Small intestine (tissue), 7 donors: ENCODE data around the gene CDC34. TPM values are rescaled to one million over a fixed set of nuclear protein-coding genes. Genes with fewer than 3 reads are reported as not detected.

Experiments
- DNase-seq, 2 donors: peaks; one replicate each; pipeline versions ENCODE4 v3.0.0 to v3.0.0-alpha.2; 2013
- FAIRE-seq: peaks from 2 replicates; lab custom pipeline; 2012; peaks lifted over from hg19 to GRCh38; lab: Jason Lieb, UNC
- H3K27ac ChIP-seq, 3 donors: one replicate each; pipeline ENCODE4 v1.5.1; 2013; ENCODE audit warnings: low read length in 2 of 3, mild to moderate bottlenecking in 2 of 3, control low read depth in 1 of 3, inconsistent platforms in 1 of 3, low read depth in 1 of 3, moderate library complexity in 1 of 3
- H3K27me3 ChIP-seq, 3 donors: one replicate each; pipeline ENCODE4 v1.6.1; 2013; ENCODE audit warnings: low read length in 3 of 3, inconsistent platforms in 1 of 3; ENCODE audit not compliant: control insufficient read depth in 3 of 3, insufficient read depth in 3 of 3
- H3K36me3 ChIP-seq, 3 donors: one replicate each; pipeline ENCODE4 v1.6.1; 2013; ENCODE audit warnings: low read length in 3 of 3, inconsistent platforms in 1 of 3, low read depth in 1 of 3, mild to moderate bottlenecking in 1 of 3, moderate library complexity in 1 of 3; ENCODE audit not compliant: control insufficient read depth in 3 of 3, insufficient read depth in 2 of 3
- H3K4me1 ChIP-seq, 3 donors: one replicate each; pipeline ENCODE4 v1.6.1; 2013; ENCODE audit warnings: low read length in 2 of 3, inconsistent platforms in 1 of 3, low read depth in 1 of 3, mild to moderate bottlenecking in 1 of 3, moderate library complexity in 1 of 3; ENCODE audit not compliant: control insufficient read depth in 3 of 3, insufficient read depth in 2 of 3
- H3K4me3 ChIP-seq, 3 donors: one replicate each; pipeline ENCODE4 v1.5.1; 2013; ENCODE audit warnings: low read length in 3 of 3, control low read depth in 1 of 3, inconsistent platforms in 1 of 3, low read depth in 1 of 3, mild to moderate bottlenecking in 1 of 3, moderate library complexity in 1 of 3
- H3K9me3 ChIP-seq, 2 donors: one replicate each; pipeline ENCODE4 v1.6.1; 2013; ENCODE audit warnings: low read depth in 1 of 2, low read length in 1 of 2; ENCODE audit not compliant: control insufficient read depth in 2 of 2, insufficient read depth in 1 of 2
- whole genome bisulfite sequencing, 3 donors: extraction: QIAGEN DNeasy Blood & Tissue Kit; methylation state at CpG; one replicate each; pipeline ENCODE4 v1.1.7; 2013; 5-methylcytosine and 5-hydroxymethylcytosine counted together
- polyA plus RNA-seq, 4 donors: library from polyadenylated mRNA; stranded (reverse) in 3 of 4; unstranded in 1 of 4; fragments of 200-250 nt in 3 of 4; fragments of 120-200 nt in 1 of 4; gene quantifications; one replicate each; pipeline versions ENCODE4 v1.2.1 to v1.2.3, GENCODE V29; 2013
- donor health status: healthy with polysubstance abuse.
- donor health status: control.
- donor health status: control.
- donor health status: Bipolar disorder and iron deficiency.
- donor health status: healthy.

Gene CDC34
- polyA plus RNA-seq, 4 donors = 58.2 to 113 (median 89.0) TPM

- H3K36me3 ChIP-seq = no peaks in the 10 kb centered on the region
- DNase-seq = no peak
- no peaks in the 10 kb centered on the region for H3K9me3 ChIP-seq
- peak within 1 kb of the TSS in 2 of 3 donors; percentile 5 to 48 for H3K4me3 ChIP-seq
- no peak within 1 kb of the TSS for H3K27ac ChIP-seq
- peaks cover 0 to 5% (median 0%) of the 10 kb centered on the region in 3 donors for H3K4me1 ChIP-seq
- WGBS, 3 donors = 1 to 3% (median 3%) methylated on average over 22 to 115 of the region's 132 CpGs
- peaks cover 4 to 67% (median 20%) of the 10 kb centered on the region in 3 donors for H3K27me3 ChIP-seq
- FAIRE-seq = no peak
These were observed 58.3 kb downstream of the CDC34 start, which contains the start of gene HCN2 for GRCh38 chr19:589693-590395. TSS of gene HCN2 (plus strand) at chr19:589881. CDS start at chr19:589946, 65 bp downstream.

- peaks cover 4 to 69% (median 20%) of the 10 kb centered on the region in 3 donors for H3K27me3 ChIP-seq
- H3K4me3 ChIP-seq = peak overlapping the region in 2 of 3 donors; percentile 5 to 48
- no peak overlapping the region for H3K27ac ChIP-seq
- WGBS, 3 donors = 0 to 2% (median 1%) methylated on average over 8 to 50 of the region's 50 CpGs
- FAIRE-seq = no peak
- peaks cover 0 to 5% (median 0%) of the 10 kb centered on the region in 3 donors for H3K4me1 ChIP-seq
- no peaks in the 10 kb centered on the region for H3K36me3 ChIP-seq
- H3K9me3 ChIP-seq = no peaks in the 10 kb centered on the region
- no peak for DNase-seq
These were observed 58.8 kb downstream of the CDC34 start for GRCh38 chr19:590396-590745.

GRCh38 chr19:590750-591098, 59.2 kb downstream of the CDC34 start:
- H3K36me3 ChIP-seq = no peaks in the 10 kb centered on the region
- peak overlapping the region in 1 of 3 donors; percentile 48 for H3K4me3 ChIP-seq
- H3K27ac ChIP-seq = no peak overlapping the region
- no peak for DNase-seq
- 0 to 14% (median 9%) methylated on average over 7 to 41 of the region's 41 CpGs for WGBS, 3 donors
- peaks cover 0 to 5% (median 0%) of the 10 kb centered on the region in 3 donors for H3K4me1 ChIP-seq
- FAIRE-seq = no peak
- no peaks in the 10 kb centered on the region for H3K9me3 ChIP-seq
- H3K27me3 ChIP-seq = peaks cover 4 to 69% (median 19%) of the 10 kb centered on the region in 3 donors

DNA sequence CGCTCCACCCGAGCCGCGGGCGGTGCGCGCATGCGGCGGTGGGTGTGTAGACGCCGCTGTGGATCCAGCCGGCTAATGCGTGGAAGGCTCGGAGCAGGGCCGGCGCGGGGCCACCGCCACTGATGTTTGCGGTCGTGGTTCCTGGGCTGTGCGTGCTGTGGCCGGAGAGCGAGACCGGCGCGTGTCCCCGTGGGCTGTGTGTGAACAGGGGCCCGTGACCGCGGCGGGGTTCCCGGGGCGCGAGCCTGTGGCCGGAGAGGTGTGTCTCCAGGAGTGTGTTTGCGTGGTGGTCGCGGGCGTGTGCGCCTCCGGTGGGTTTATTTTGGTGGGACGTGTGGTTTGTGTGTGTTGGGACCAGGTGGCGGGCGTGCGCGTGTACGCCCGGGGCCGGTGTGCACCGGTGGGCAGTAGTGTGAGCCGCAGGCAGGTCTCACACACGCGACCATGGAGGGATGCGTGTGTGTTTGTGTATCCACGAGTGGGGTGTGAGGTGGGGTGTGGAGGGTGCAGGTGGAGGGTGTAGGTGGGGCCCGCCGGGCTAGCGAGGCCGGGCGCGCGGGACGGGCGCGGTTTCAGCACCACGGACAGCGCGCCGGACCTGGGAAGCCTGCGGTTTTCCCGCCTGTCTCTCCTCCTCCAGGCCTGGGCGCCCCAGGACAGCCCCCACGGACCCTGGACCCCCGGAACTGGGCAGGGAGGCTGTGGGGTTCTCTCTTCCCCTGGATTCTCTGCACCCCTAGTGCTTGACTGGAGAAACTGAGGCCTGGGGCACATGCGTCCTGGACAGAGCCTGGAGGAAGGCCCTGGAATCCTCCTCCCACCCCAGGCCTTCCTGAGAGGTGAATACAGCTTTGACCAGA, 59.8 kb downstream of the CDC34 start:
- H3K27ac ChIP-seq = no peak overlapping the region
- H3K9me3 ChIP-seq = no peaks in the 10 kb centered on the region
- peaks cover 0 to 5% (median 0%) of the 10 kb centered on the region in 3 donors for H3K4me1 ChIP-seq
- DNase-seq = peak in 1 of 2 donors; percentile 66
- 35 to 38% (median 35%) methylated on average over 56 to 75 of the region's 75 CpGs for WGBS, 3 donors
- no peak for FAIRE-seq
- no peaks in the 10 kb centered on the region for H3K36me3 ChIP-seq
- peaks cover 4 to 66% (median 18%) of the 10 kb centered on the region in 3 donors for H3K27me3 ChIP-seq
- H3K4me3 ChIP-seq = no peak overlapping the region

Other genes starting within 250 kb of the CDC34 start
- 100 to 1,000 TPM in 2 of 4 donors, 10 to 100 TPM in 1, under 1 TPM in 1; 0.64 to 130 (median 109) TPM for gene PLPP2, start 240.4 kb upstream of the CDC34 start, polyA plus RNA-seq
- 10 to 100 TPM; 10.3 to 18.9 (median 14.4) TPM for gene MIER2, start 187.0 kb upstream of the CDC34 start, polyA plus RNA-seq
- 1 to 10 TPM in 1 of 4 donors, under 1 TPM in 2, not detected in 1; 0.27 to 3.1 (median 0.80) TPM for gene C2CD4C, start 122.6 kb upstream of the CDC34 start, polyA plus RNA-seq
- gene SHC2, start 70.7 kb upstream of the CDC34 start, polyA plus RNA-seq = 10 to 100 TPM in 3 of 4 donors, 1 to 10 TPM in 1; 7.6 to 18.9 (median 12.3) TPM
- gene MADCAM1, start 35.3 kb upstream of the CDC34 start, polyA plus RNA-seq = 10 to 100 TPM in 1 of 4 donors, 1 to 10 TPM in 2, not detected in 1; 1.1 to 11.3 (median 6.4) TPM
- gene TPGS1, start 24.3 kb upstream of the CDC34 start, polyA plus RNA-seq = 10 to 100 TPM; 17.4 to 38.4 (median 25.2) TPM
- 1 to 10 TPM in 3 of 4 donors, under 1 TPM in 1; 0.89 to 5.7 (median 1.8) TPM for gene GZMM, start 12.3 kb downstream of the CDC34 start, polyA plus RNA-seq
- 100 to 1,000 TPM; 208 to 454 (median 374) TPM for gene BSG, start 40.8 kb downstream of the CDC34 start, polyA plus RNA-seq
- gene HCN2, start 58.1 kb downstream of the CDC34 start, polyA plus RNA-seq = under 1 TPM in 2 of 4 donors, not detected in 2; 0.19 to 0.58 TPM
- gene POLRMT, start 101.8 kb downstream of the CDC34 start, polyA plus RNA-seq = 100 to 1,000 TPM in 1 of 4 donors, 10 to 100 TPM in 3; 63.0 to 153 (median 86.8) TPM
- gene FGF22, start 108.1 kb downstream of the CDC34 start, polyA plus RNA-seq = under 1 TPM in 2 of 4 donors, not detected in 2; 0.12 to 0.30 TPM
- 10 to 100 TPM; 39.2 to 60.2 (median 55.4) TPM for gene RNF126, start 131.5 kb downstream of the CDC34 start, polyA plus RNA-seq
- 10 to 100 TPM in 2 of 4 donors, 1 to 10 TPM in 2; 4.0 to 31.9 (median 17.7) TPM for gene FSTL3, start 144.6 kb downstream of the CDC34 start, polyA plus RNA-seq
- under 1 TPM in 1 of 4 donors, not detected in 3; 0.95 TPM for gene PRSS57, start 163.7 kb downstream of the CDC34 start, polyA plus RNA-seq
- gene PALM, start 177.2 kb downstream of the CDC34 start, polyA plus RNA-seq = 10 to 100 TPM; 12.4 to 37.6 (median 25.3) TPM
- gene MISP, start 219.4 kb downstream of the CDC34 start, polyA plus RNA-seq = 100 to 1,000 TPM; 189 to 644 (median 383) TPM